K562 (cell line): ENCODE measurements around the gene LRRC51. TPM values are rescaled to one million over a fixed set of nuclear protein-coding genes. Genes with fewer than 3 reads are reported as not detected.

Experiments
- FOSL1 ChIP-seq: fragments of 200-800 bp; sonication (Bioruptor generic); conservative IDR thresholded peaks from 2 replicates; pipeline ENCODE4 v1.6.1; 2016; ENCODE audit warnings: missing genetic modification characterization, missing compliant biosample characterization
- GTF2F1 ChIP-seq: IDR thresholded peaks from 2 replicates; pipeline ENCODE4 v1.6.1; 2011; ENCODE audit warnings: low read depth, low read length, improper control_type of control experiment
- HDAC2 ChIP-seq: fragments of 450-650 bp; IDR thresholded peaks from 2 replicates; pipeline ENCODE4 v1.6.1; 2016; ENCODE audit warnings: mild to moderate bottlenecking
- HIVEP1 ChIP-seq: fragments of 250-450 bp; sonication (Bioruptor Pico); IDR thresholded peaks from 2 replicates; pipeline ENCODE4 v1.4.0; 2020; ENCODE audit warnings: mild to moderate bottlenecking
- RBM25 ChIP-seq: fragments of 200-400 bp; formaldehyde crosslinking; IDR thresholded peaks from 2 replicates; pipeline ENCODE4 v1.6.1; 2018; ENCODE audit warnings: low read length, low read depth, moderate library complexity; ENCODE audit not compliant: severe bottlenecking
- TAF1 ChIP-seq: IDR thresholded peaks from 2 replicates; pipeline ENCODE4 v1.6.1; 2011; ENCODE audit warnings: mild to moderate bottlenecking, low read length, moderate library complexity; ENCODE audit not compliant: insufficient read depth, control insufficient read depth, severe bottlenecking; ENCODE audit errors: extremely low read depth
- ZNF263 ChIP-seq: sonication (generic); formaldehyde crosslinking; IDR thresholded peaks from 2 replicates; pipeline ENCODE4 v1.8.0; 2022; ENCODE audit warnings: mild to moderate bottlenecking, missing genetic modification reagents, borderline replicate concordance
- ZNF407 ChIP-seq: fragments of 450-650 bp; IDR thresholded peaks from 2 replicates; pipeline ENCODE4 v1.6.1; 2016; ENCODE audit warnings: low read depth
- ZNF644 ChIP-seq: fragments of 200-800 bp; sonication (Bioruptor generic); IDR thresholded peaks from 2 replicates; pipeline ENCODE4 v1.6.1; 2016; ENCODE audit warnings: low read depth, missing genetic modification characterization, missing compliant biosample characterization
- ZZZ3 ChIP-seq: fragments of 450-650 bp; IDR thresholded peaks from 2 replicates; pipeline ENCODE4 v1.6.1; 2016; ENCODE audit warnings: antibody characterized with exemption, mild to moderate bottlenecking, moderate library complexity
- polyA plus RNA-seq, 8 experiments: library from polyadenylated mRNA; depleted of rRNA in 4 of 8; stranded (reverse) in 5 of 8; unstranded in 3 of 8; fragments of >200 nt; fragmentation: Nextera tagmentation in 2 of 8; fragmentation: Illumina TruSeq in 1 of 8; extraction: Ambion mirVana in 2 of 8; extraction: Trizol in 1 of 8; gene quantifications; 2 replicates each; pipeline versions ENCODE4 v1.2.1 to v1.2.3, GENCODE V29; 2011 to 2014; ENCODE audit warnings: inconsistent platforms in 1 of 8, missing spikeins in 1 of 8
- total RNA-seq, 7 experiments: library from RNA; depleted of rRNA in 6 of 7; stranded (reverse); fragments of >200 nt in 6 of 7; fragmentation: Illumina TruSeq in 2 of 7; extraction: Trizol in 2 of 7; gene quantifications; 2 replicates each; pipeline versions ENCODE4 v1.2.1 to v1.2.3, GENCODE V29; 2011 to 2021; ENCODE audit warnings: low replicate concordance in 1 of 7

LRRC51 gene
- total and polyA plus RNA-seq, 9 of the 15 experiments (the other 6 are each of a cell fraction or from before 2014, with no cell fraction given), result 4.7 to 10.6 (median 5.6) TPM

GRCh38 chr11:72102631-72102945 is 21.9 kb downstream of the LRRC51 start (continued):
- TF ChIP-seq ZNF263 (CRISPR knock-in tag) (peak; percentile 37; the same call in 1 of the 2 replicates), HIVEP1 (CRISPR knock-in tag) (no peak), GTF2F1 (no peak), ZNF407 (no peak), HDAC2 (peak; percentile 54; the same call in 1 of the 2 replicates), ZZZ3 (0 out of 2 replicates have a peak, but pooled peaks have one; percentile 64), FOSL1 (tag) (no peak), ZNF644 (tag) (0 out of 2 replicates have a peak, but pooled peaks have one; percentile 1), RBM25 (peak; percentile 62), TAF1 (no peak)
